PC-9 (cell line): ENCODE measurements around the gene USE1. TPM values are rescaled to one million over a fixed set of nuclear protein-coding genes. Genes with fewer than 3 reads are reported as not detected.
A peak's percentile ranks its signal among the peaks of the same experiment; 100 is the strongest.

Experiments
- BruUV-seq: library from RNA; stranded (reverse); fragments of 400-500 nt; replicated peaks from 2 replicates; lab custom pipeline; 2021; lab: Mats Ljungman, UMichigan
- CTCF ChIA-PET: fragments of 300-600 bp; sonication (Branson Sonifier 250); formaldehyde crosslinking; loops from one replicate; lab custom pipeline; 2022; ENCODE audit warnings: antibody characterized with exemption; lab: Charles Lee
- POLR2A ChIA-PET: fragments of 300-600 bp; sonication (Branson Sonifier 250); formaldehyde crosslinking; loops from one replicate; lab custom pipeline; 2022; ENCODE audit warnings: antibody characterized with exemption; ENCODE audit not compliant: unreplicated experiment; lab: Charles Lee
- DNase-seq, 2 experiments: peaks; one replicate each; pipeline versions ENCODE4 v3.0.0 to v3.0.0-alpha.2; 2015 to 2022; ENCODE audit warnings: mixed read lengths in 1 of 2
- H2AFZ ChIP-seq: fragments of 200-600 bp; sonication (generic); 2 replicates; pipeline ENCODE4 v1.8.1; 2017; ENCODE audit warnings: antibody characterized with exemption
- H3F3A ChIP-seq: fragments of 200-600 bp; sonication (generic); 2 replicates; pipeline ENCODE4 v1.8.1; 2017; ENCODE audit warnings: antibody characterized with exemption, mild to moderate bottlenecking, low read depth; ENCODE audit not compliant: insufficient read depth
- H3K27ac ChIP-seq: fragments of 200-600 bp; sonication (generic); 2 replicates; pipeline ENCODE4 v1.6.1; 2016; ENCODE audit warnings: mixed run types
- H3K27me3 ChIP-seq: fragments of 200-600 bp; sonication (generic); 2 replicates; pipeline ENCODE4 v1.6.1; 2016; ENCODE audit warnings: low read depth, mixed run types; ENCODE audit not compliant: insufficient read depth
- H3K36me3 ChIP-seq: fragments of 200-600 bp; sonication (generic); 2 replicates; pipeline ENCODE4 v1.6.1; 2016; ENCODE audit warnings: low read depth, mixed run types
- H3K4me1 ChIP-seq: fragments of 200-600 bp; sonication (generic); replicated peaks from 2 replicates; pipeline ENCODE4 v1.6.1; 2016; ENCODE audit warnings: mixed run types; ENCODE audit not compliant: insufficient read depth
- H3K4me2 ChIP-seq: fragments of 200-600 bp; sonication (generic); 2 replicates; pipeline ENCODE4 v1.6.1; 2017; ENCODE audit warnings: mixed run types
- H3K4me3 ChIP-seq: fragments of 200-600 bp; sonication (generic); 2 replicates; pipeline ENCODE4 v1.6.1; 2016; ENCODE audit warnings: mixed run types
- H3K79me2 ChIP-seq: fragments of 200-600 bp; sonication (generic); 2 replicates; pipeline ENCODE4 v1.6.1; 2017; ENCODE audit warnings: low read depth, mixed run types
- H3K9me2 ChIP-seq: fragments of 200-600 bp; sonication (generic); 2 replicates; pipeline ENCODE4 v1.8.1; 2017; ENCODE audit warnings: mild to moderate bottlenecking; ENCODE audit not compliant: insufficient read depth
- H3K9me3 ChIP-seq: fragments of 200-600 bp; sonication (generic); 2 replicates; pipeline ENCODE4 v1.8.1; 2016; ENCODE audit warnings: low read depth; ENCODE audit not compliant: insufficient read depth
- H4K20me1 ChIP-seq: fragments of 200-600 bp; sonication (generic); 2 replicates; pipeline ENCODE4 v1.8.1; 2017; ENCODE audit not compliant: insufficient read depth
- CTCF ChIP-seq: fragments of 200-600 bp; sonication (generic); conservative IDR thresholded peaks from 2 replicates; pipeline ENCODE4 v1.6.1; 2017; ENCODE audit warnings: mixed run types, antibody characterized with exemption, mild to moderate bottlenecking, moderate library complexity
- EZH2 ChIP-seq: fragments of 200-600 bp; sonication (generic); IDR thresholded peaks from 2 replicates; pipeline ENCODE4 v1.8.0; 2017; ENCODE audit warnings: antibody characterized with exemption, low read depth
- intact Hi-C: fragments of 100-400 bp; cut with micrococcal nuclease; formaldehyde crosslinking; loops from one replicate; pipeline ENCODE4 v1.10.0; 2022; ENCODE audit not compliant: unreplicated experiment
- total RNA-seq: library from RNA; stranded (reverse); gene quantifications from 2 replicates; pipeline ENCODE4 v1.2.3, GENCODE V29; 2021

The USE1 gene
- total RNA-seq, 1 experiment from 2014 or later: 19.8 TPM

GRCh38 chr19:17232258-17232657, 17.1 kb downstream of the USE1 start:
- CTCF ChIA-PET: no interaction called here
- intact Hi-C loops: no loop called here
- Histone ChIP-seq H3K9me2 (no peaks in the 10 kb centered on the region), H3K36me3 (peaks cover 14% of the 10 kb centered on the region), H4K20me1 (peaks cover 53% of the 10 kb centered on the region), H3F3A (peaks cover 77% of the 10 kb centered on the region), H3K27me3 (no peaks in the 10 kb centered on the region), H3K79me2 (peaks cover 30% of the 10 kb centered on the region), H2AFZ (no peak overlapping the region), H3K4me1 (no peaks in the 10 kb centered on the region), H3K27ac (no peak overlapping the region), H3K4me2 (no peak overlapping the region), H3K9me3 (no peaks in the 10 kb centered on the region), H3K4me3 (no peak overlapping the region)
- DNase-seq: peak in 1 of 2 experiments; percentile 23
- POLR2A ChIA-PET: no interaction called here
- BruUV-seq: no TSS peak
- TF ChIP-seq EZH2: no peak
- TF ChIP-seq CTCF: no peak

GRCh38 chr19:17234911-17235299, 19.7 kb downstream of the USE1 start:
- H3K9me2 ChIP-seq: no peaks in the 10 kb centered on the region
- peak; percentile 31 to 39 for DNase-seq
- ChIA-PET CTCF (interaction anchor here (0.6 kb wide), 1 partner anchor 116 kb away, joined by 3 read pairs; no protein-coding TSS in a partner anchor), POLR2A (interaction anchor here (0.6 to 0.7 kb wide), 2 partner anchors 19 to 339 kb away, joined by 5 to 22 read pairs; no protein-coding TSS in a partner anchor)
- intact Hi-C loops: no loop called here
- H3K4me1 ChIP-seq: 0 out of 2 replicates have a peak, but pooled peaks cover 3% of the 10 kb centered on the region
- no peaks in the 10 kb centered on the region for H3K27me3 ChIP-seq
- BruUV-seq: no TSS peak
- peaks cover 61% of the 10 kb centered on the region for H4K20me1 ChIP-seq
- peak overlapping the region; percentile 40; the same call in 1 of the 2 replicates for H3K4me3 ChIP-seq
- peak overlapping the region; percentile 58 for H3K4me2 ChIP-seq
- no peaks in the 10 kb centered on the region for H3K9me3 ChIP-seq
- H3K79me2 ChIP-seq: peaks cover 56% of the 10 kb centered on the region
- H3K36me3 ChIP-seq: peaks cover 26% of the 10 kb centered on the region
- H3K27ac ChIP-seq: no peak overlapping the region
- H2AFZ ChIP-seq: no peak overlapping the region
- H3F3A ChIP-seq: peaks cover 74% of the 10 kb centered on the region
- TF ChIP-seq CTCF: no peak
- no peak for TF ChIP-seq EZH2

DNA sequence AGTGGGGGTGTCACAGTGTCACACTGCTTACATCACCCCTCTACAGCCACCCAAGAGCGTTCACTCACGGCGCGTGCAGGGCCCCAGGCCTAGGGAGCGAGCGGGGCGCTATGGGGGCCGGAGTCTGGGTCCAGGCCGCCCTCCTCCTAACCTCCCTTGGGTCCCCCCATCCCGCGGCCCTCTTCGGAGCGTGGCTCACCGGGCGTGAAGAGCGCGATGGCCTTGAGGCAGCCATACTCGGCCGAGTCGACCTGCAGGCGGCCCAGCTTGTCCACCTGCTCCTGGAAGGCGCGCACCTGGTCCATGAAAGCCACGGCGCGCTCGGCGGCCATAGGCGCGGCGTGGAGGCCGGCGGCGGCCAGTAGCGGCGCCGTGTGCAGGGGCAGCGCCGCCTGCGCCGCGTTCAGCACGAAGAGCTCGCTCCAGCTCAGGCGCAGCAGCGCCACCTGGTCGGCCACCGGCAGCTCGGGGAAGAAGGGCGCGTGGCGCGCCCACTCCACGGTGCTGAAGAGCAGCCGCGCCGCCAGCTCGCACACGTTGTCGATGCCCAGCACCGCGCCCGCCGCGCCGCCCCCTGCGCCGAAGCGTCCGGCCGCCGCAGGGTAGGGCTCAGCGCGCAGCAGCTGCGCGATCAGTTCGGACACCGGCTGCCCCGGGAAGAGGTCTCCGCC, 20.3 kb downstream of the USE1 start:
- no peaks in the 10 kb centered on the region for H3K9me3 ChIP-seq
- no peaks in the 10 kb centered on the region for H3K27me3 ChIP-seq
- H3K9me2 ChIP-seq: no peaks in the 10 kb centered on the region
- H3F3A ChIP-seq: peaks cover 72% of the 10 kb centered on the region
- peaks cover 63% of the 10 kb centered on the region for H4K20me1 ChIP-seq
- ChIA-PET CTCF (interaction anchor here (0.6 kb wide), 1 partner anchor 115 kb away, joined by 3 read pairs; no protein-coding TSS in a partner anchor), POLR2A (interaction anchor here (0.6 kb wide), 1 partner anchor 340 kb away, joined by 22 read pairs; no protein-coding TSS in a partner anchor)
- TF ChIP-seq CTCF (no peak), EZH2 (no peak)
- DNase-seq: peak in 1 of 2 experiments; percentile 24
- no peak overlapping the region for H2AFZ ChIP-seq
- peak overlapping the region; percentile 58 for H3K4me2 ChIP-seq
- peak overlapping the region; percentile 40; the same call in 1 of the 2 replicates for H3K4me3 ChIP-seq
- intact Hi-C loops: no loop called here
- BruUV-seq: no TSS peak
- H3K27ac ChIP-seq: no peak overlapping the region
- peaks cover 7% of the 10 kb centered on the region; the same call in 1 of the 2 replicates for H3K4me1 ChIP-seq
- peaks cover 26% of the 10 kb centered on the region for H3K36me3 ChIP-seq
- peaks cover 61% of the 10 kb centered on the region for H3K79me2 ChIP-seq
